Measurements from ENCODE around the gene FOXP2. TPM values are rescaled to one million over a fixed set of nuclear protein-coding genes. Genes with fewer than 3 reads are reported as not detected.

FOXP2 gene
- total and polyA plus RNA-seq, 2 of the 4 experiments (the other 2 are of a cell fraction) = 0.89 to 1.1 TPM

DNA sequence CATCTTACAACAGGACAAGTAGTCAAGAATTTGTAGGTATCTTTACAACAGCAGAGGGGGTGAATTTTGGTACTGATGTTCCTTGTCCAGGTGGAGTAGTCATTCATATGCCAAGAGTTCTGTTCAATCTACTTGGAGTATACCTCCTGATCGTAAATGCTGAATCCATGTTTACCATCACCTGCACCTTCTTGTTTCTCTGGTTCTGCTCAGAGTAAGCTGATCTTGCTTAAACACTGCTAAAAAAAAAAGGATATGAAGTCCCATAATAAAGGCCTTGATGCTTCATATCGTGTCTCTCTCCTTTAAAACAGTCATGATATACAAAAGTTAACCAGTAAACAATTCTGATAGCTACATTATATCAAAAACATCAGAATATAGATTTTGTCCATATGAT, 45.3 kb upstream of the FOXP2 start:
- H2BK5ac ChIP-seq (ENCODE audit: low read depth, low read length, poor library complexity, severe bottlenecking) = no peak overlapping the region
- H3K9me3 ChIP-seq (ENCODE audit: control insufficient read depth, insufficient read depth, low read length) = no peaks in the 10 kb centered on the region
- ChIA-PET CTCF (interaction anchor here (0.6 kb wide), 1 partner anchor 24 kb away, joined by 3 read pairs; no protein-coding TSS in a partner anchor), POLR2A (ENCODE audit: unreplicated experiment) (no interaction called here)
- no peak overlapping the region for H2BK15ac ChIP-seq (ENCODE audit: low read depth, low read length)
- H2AK5ac ChIP-seq (ENCODE audit: low read depth, low read length) = no peak overlapping the region
- dilution Hi-C loops (cut with HindIII; ENCODE audit: low sequenced_read_pairs, unreplicated experiment) = no loop called here
- no peak overlapping the region for H2AK9ac ChIP-seq (replicated peaks; ENCODE audit: low read depth, low read length, poor library complexity)
- H3K4me3 ChIP-seq (ENCODE audit: insufficient read depth, low read depth, low read length) = no peak overlapping the region
- H3K36me3 ChIP-seq (ENCODE audit: control insufficient read depth, insufficient read depth, low read length) = no peaks in the 10 kb centered on the region
- no peak overlapping the region for H4K5ac ChIP-seq (ENCODE audit: low read depth, low read length)
- H2BK120ac ChIP-seq (ENCODE audit: low read depth, low read length) = no peak overlapping the region
- DNase-seq (no peak), ATAC-seq (ENCODE audit: low read depth) (no peak)
- H3K79me1 ChIP-seq (ENCODE audit: low read depth in 1 of 2, low read length in 2 of 2) = no peaks in the 10 kb centered on the region
- H2BK20ac ChIP-seq (ENCODE audit: low read depth, low read length) = no peak overlapping the region
- no peak overlapping the region for H3K4ac ChIP-seq (ENCODE audit: low read depth, low read length)
- intact Hi-C loops (cut with micrococcal nuclease) = no loop called here
- no peak overlapping the region for H3K4me2 ChIP-seq (ENCODE audit: low read depth, low read length)
- no peaks in the 10 kb centered on the region for H3K27me3 ChIP-seq (ENCODE audit: control insufficient read depth, insufficient read depth, low read length)
- H3K4me1 ChIP-seq (ENCODE audit: control insufficient read depth, insufficient read depth, low read length) = no peaks in the 10 kb centered on the region
- H3K9ac ChIP-seq (ENCODE audit: low read depth, low read length) = no peak overlapping the region
- H3K14ac ChIP-seq (replicated peaks; ENCODE audit: low read depth, low read length) = no peak overlapping the region
- H2AFZ ChIP-seq (replicated peaks; ENCODE audit: low read length, poor library complexity) = no peak overlapping the region
- H4K8ac ChIP-seq (ENCODE audit: low read depth in 2 of 2, low read length in 2 of 2) = no peak overlapping the region
- no TSS peak for BruUV-seq (replicated peaks)
- no peak for TF ChIP-seq MAFK (IDR thresholded peaks at IDR 0.05; ENCODE audit: low read depth, low read length)
- TF ChIP-seq, protein P1, sequence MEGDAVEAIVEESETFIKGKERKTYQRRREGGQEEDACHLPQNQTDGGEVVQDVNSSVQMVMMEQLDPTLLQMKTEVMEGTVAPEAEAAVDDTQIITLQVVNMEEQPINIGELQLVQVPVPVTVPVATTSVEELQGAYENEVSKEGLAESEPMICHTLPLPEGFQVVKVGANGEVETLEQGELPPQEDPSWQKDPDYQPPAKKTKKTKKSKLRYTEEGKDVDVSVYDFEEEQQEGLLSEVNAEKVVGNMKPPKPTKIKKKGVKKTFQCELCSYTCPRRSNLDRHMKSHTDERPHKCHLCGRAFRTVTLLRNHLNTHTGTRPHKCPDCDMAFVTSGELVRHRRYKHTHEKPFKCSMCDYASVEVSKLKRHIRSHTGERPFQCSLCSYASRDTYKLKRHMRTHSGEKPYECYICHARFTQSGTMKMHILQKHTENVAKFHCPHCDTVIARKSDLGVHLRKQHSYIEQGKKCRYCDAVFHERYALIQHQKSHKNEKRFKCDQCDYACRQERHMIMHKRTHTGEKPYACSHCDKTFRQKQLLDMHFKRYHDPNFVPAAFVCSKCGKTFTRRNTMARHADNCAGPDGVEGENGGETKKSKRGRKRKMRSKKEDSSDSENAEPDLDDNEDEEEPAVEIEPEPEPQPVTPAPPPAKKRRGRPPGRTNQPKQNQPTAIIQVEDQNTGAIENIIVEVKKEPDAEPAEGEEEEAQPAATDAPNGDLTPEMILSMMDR (conservative IDR thresholded peaks at IDR 0.05; ENCODE audit: low read depth, low read length) = no peak
- no peak for TF ChIP-seq NFE2L2 (IDR thresholded peaks at IDR 0.05; ENCODE audit: low read depth, low read length)
- no peak for TF ChIP-seq RAD21 (IDR thresholded peaks at IDR 0.05; ENCODE audit: low read length)
- TF ChIP-seq, protein P2, sequence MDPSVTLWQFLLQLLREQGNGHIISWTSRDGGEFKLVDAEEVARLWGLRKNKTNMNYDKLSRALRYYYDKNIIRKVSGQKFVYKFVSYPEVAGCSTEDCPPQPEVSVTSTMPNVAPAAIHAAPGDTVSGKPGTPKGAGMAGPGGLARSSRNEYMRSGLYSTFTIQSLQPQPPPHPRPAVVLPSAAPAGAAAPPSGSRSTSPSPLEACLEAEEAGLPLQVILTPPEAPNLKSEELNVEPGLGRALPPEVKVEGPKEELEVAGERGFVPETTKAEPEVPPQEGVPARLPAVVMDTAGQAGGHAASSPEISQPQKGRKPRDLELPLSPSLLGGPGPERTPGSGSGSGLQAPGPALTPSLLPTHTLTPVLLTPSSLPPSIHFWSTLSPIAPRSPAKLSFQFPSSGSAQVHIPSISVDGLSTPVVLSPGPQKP (IDR thresholded peaks at IDR 0.05; ENCODE audit: borderline replicate concordance, low read depth, low read length) = no peak
- TF ChIP-seq MAZ (IDR thresholded peaks at IDR 0.05; ENCODE audit: borderline replicate concordance, low read depth, low read length) = no peak
- TF ChIP-seq CEBPB (IDR thresholded peaks at IDR 0.05; ENCODE audit: low read depth, low read length) = no peak
- TF ChIP-seq RCOR1 (IDR thresholded peaks at IDR 0.05; ENCODE audit: insufficient replicate concordance, low read length) = no peak
- TF ChIP-seq BHLHE40 (IDR thresholded peaks at IDR 0.05; ENCODE audit: low read depth, low read length) = no peak
- TF ChIP-seq CHD1 (IDR thresholded peaks at IDR 0.05; ENCODE audit: low read depth, low read length) = no peak
- no CpG with 5 or more reads among the region's 2 CpGs for WGBS, 2 experiments (ENCODE audit: extremely low coverage in 2 of 2, insufficient read length in 1 of 2)
- in situ Hi-C loops (cut with MboI; ENCODE audit: low sequenced_read_pairs) = no loop called here
- no peak overlapping the region for H3K18ac ChIP-seq (ENCODE audit: low read depth, low read length)
- H3K23ac ChIP-seq (ENCODE audit: low read depth, low read length) = no peak overlapping the region
- H4K91ac ChIP-seq (ENCODE audit: insufficient read depth, low read depth, low read length) = no peak overlapping the region
- no peaks in the 10 kb centered on the region for H3K9me1 ChIP-seq (ENCODE audit: insufficient read depth, low read length)
- no peaks in the 10 kb centered on the region for H4K20me1 ChIP-seq (ENCODE audit: insufficient read depth, low read length)
- no peak overlapping the region for H3K56ac ChIP-seq (ENCODE audit: extremely low read depth, insufficient read depth, low read length)
- no peak overlapping the region for H3K27ac ChIP-seq (ENCODE audit: insufficient read depth, low read length)

Measured in IMR-90 (cell line).